Activated gamma-delta T cell treated with Interleukin-2 at 50 U/mL for 16 hours (primary cell): ENCODE measurements around the gene SEC14L1.

Experiments used
- DNase-seq: peaks from one replicate; pipeline ENCODE4 v3.0.0-alpha.2; 2020

SEC14L1 gene

GRCh38 chr17:77194179-77194578 lies 53.4 kb downstream of the SEC14L1 start:
- DNase-seq = no peak

DNA sequence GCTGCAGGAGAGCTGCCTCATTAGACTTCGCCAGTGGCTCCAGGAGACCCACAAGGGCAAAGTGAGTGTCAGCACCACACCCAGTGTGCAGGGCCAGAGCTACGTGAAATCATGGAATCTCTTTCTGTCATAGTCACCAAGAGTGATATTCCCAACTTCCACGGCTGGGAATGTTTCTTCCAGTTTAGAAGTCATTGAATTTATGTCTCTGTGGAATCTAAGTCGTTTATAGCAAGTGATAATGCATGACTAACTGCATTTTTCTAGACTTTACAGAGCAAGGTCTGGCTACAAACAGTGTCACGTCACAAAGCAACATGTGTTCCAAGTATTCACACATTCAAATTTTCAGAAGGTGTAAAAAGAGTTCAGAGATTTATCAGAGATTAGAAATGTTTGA lies 55.5 kb downstream of the SEC14L1 start:
- no peak for DNase-seq

DNA sequence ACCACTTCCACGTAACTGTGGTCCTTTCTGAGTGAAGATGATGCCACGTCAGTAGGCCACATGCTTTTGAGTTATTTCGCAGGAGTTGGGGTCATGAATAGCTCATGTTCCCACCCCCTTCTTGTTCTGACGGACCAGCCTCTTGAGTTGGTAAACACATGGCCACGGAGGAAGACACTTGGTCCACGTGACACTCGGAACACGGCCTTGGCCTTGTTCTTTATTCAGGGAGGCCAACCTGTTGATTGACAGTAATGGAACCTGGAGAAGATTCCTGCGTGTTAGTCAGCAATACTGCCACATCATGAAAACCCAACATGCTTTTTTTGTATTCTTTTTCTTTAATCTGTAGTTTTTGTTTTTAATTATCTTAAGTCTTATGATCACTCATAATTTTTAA lies 56.3 kb downstream of the SEC14L1 start:
- DNase-seq = no peak

DNA sequence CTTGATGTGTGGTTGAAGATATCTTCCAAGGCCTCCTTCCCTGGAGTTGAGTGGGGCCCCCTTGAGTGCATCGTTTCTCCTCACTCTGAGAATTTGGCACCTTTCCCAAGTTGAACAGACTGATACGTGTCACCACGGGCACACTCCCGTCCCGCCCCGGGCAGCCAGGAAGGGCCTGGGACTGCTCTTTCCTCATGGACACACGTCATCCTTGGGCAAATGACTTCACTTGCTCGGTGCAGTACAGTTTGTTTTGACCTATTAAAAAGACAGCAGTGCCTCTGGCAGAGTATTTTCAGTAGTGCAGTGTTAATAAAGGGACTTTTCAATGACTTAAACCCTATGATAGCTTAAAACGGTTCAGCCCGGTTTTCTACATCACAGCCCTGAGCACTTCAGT lies 59.9 kb downstream of the SEC14L1 start:
- DNase-seq = no peak

- DNase-seq = no peak
These were observed 62.7 kb downstream of the SEC14L1 start for GRCh38 chr17:77203436-77203835.

DNA sequence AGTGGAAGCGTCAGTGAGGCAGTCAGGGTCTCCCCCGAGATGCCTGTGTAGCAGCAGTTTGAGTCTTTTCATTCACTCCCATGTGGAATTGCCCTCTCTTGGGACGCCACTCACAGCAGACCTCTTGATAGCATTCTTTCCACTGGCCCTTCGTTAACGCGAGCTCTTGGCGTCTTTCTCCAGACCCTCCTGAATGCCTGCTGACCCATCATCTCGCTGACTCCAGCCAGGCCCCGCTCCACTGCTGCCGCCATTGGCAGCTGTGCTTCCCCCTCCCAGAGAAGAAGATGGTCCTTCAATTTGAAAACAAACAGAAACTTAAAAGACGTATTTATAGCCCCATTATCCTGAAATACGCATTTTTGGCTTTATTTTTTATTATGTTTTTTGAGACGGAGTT lies 63.1 kb downstream of the SEC14L1 start:
- DNase-seq = no peak

DNA sequence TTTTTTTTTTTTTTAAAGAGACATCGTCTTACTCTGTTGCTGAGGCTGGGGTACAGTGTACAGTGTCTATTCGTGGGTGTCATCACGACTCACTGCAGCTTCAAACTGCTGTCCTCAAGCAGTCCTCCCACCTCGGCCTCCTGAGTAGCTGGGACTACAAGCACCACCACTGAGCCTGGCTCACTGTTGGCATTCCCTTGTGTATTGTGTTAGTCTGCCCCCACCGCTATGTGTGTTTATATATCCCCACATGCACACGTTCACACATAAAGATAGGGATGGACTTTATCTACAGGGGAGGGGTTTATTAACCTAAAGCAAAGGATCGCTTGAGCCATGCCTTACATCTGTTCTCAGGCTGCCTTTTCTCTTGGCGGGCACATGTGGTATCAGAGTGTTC lies 63.8 kb downstream of the SEC14L1 start:
- DNase-seq = no peak

- DNase-seq = no peak
These were observed 64.8 kb downstream of the SEC14L1 start for GRCh38 chr17:77205396-77206125.

DNA sequence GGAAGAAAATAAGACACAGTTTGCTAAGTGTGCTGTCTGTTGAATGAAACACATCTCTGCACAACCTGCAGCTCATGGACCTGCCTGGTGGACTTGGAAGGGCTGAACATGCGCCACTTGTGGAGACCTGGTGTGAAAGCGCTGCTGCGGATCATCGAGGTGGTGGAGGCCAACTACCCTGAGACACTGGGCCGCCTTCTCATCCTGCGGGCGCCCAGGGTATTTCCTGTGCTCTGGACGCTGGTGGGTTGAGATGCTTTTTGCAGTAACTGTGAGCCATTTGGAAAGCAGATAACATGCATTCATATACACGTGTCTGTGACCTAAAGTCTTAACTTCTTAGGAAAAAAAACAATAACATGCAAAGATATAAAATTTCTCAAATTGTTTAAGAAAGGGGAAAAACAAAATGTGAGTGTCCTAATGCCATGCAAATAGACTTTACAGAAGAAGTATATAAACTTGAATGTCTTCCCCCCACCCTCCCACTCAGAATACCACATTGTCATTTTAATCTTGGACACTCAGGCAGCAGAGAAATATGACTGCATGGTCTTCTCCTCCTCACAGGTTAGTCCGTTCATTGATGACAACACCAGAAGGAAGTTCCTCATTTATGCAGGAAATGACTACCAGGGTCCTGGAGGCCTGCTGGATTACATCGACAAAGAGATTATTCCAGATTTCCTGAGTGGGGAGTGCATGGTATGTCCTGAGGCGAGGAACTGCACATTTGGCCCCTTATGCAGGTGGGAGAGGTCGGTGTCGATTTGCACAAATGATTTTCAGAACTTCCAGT lies 65.6 kb downstream of the SEC14L1 start:
- DNase-seq = no peak

- DNase-seq = no peak
These were observed 67.0 kb downstream of the SEC14L1 start for GRCh38 chr17:77207689-77208216.

- DNase-seq = no peak
These were observed 67.5 kb downstream of the SEC14L1 start for GRCh38 chr17:77208217-77208808.

DNA sequence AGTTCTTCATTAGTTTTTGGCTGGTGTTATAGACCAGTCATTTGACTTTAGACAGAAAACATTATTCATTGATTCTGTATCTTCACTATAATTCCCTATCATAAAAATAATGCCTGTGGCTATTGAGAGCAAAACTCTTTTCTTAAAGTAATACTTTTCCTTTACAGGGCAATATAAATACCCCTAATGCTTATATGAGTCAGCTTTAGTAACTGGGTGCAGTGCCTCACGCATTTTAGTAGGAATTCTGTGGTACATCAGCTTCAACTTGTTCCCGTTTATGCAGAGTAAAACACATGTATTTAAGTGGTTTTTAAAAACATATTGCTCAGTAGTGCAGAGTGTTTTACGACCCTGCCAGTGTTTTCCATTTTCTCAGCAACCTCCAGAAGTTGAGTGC lies 68.1 kb downstream of the SEC14L1 start:
- DNase-seq = no peak

DNA sequence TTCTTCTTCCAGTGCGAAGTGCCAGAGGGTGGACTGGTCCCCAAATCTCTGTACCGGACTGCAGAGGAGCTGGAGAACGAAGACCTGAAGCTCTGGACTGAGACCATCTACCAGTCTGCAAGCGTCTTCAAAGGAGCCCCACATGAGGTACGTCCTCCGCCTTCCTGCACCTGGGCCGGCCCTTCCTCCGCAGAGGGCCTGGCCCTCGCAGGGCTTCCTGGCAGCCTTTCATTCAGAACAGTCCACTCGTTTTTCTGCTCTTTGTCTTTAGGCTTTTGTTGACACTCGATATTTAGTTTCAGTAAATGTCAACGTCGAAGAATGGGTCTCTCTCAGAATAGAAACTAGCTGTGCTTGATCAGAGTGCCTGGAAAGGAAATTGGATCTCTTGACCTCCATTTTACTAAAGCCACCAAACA lies 68.6 kb downstream of the SEC14L1 start:
- no peak for DNase-seq

DNA sequence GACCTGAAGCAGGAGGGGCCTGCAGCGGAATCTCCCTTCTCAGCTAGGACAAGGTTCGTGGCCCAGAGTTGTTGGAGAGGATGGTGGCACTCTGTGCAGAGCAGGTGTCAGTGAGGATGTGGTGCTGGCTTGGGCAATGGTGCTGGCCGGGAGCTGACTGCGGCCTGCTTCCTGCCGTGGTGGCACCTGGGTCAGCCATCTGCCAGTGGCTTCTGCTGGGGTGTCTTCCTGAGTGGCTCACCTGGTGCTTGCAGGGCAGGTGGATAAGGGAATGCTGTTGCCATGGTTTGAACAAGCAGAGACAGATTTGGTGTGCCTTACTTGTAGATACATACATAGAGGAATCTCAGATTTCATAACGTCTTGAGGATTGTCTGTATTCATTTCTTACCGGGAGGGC lies 69.6 kb downstream of the SEC14L1 start:
- no peak for DNase-seq

GRCh38 chr17:77210946-77211541 lies 70.3 kb downstream of the SEC14L1 start:
- no peak for DNase-seq

- no peak for DNase-seq
These were observed 70.9 kb downstream of the SEC14L1 start for GRCh38 chr17:77211681-77212080.

DNA sequence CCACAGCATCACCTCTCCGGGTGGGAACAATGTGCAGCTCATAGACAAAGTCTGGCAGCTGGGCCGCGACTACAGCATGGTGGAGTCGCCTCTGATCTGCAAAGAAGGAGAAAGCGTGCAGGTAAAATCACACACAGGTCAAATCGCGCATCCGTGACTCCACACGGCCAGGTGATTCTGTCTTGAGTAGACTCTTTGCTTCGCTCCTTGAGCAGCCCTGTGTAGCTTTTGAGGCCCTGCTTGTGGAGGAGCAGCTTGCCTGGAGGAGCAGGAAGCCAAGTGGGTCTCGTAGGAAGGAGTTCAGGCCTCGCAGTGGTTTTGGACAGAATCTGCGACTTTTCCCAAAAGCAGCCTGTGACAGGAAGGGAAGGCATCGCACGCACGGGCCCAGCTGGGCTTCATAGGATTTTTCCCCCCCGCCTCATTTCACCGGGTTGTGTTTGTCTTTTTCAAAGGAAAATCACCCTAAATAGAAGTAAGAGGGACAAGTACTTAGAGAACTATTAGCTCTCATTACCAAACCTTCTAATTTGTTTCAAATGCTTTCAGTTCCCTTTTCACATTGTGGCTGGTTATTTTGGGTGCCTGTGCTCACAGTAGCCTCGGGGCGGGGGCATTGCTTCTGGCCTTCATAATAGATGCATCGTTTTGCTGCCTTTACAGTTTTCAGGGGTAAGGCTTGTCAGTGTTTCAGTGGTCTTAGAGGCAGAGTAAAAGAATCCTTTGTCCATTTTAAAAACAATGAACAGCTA lies 71.5 kb downstream of the SEC14L1 start:
- DNase-seq = no peak

DNA sequence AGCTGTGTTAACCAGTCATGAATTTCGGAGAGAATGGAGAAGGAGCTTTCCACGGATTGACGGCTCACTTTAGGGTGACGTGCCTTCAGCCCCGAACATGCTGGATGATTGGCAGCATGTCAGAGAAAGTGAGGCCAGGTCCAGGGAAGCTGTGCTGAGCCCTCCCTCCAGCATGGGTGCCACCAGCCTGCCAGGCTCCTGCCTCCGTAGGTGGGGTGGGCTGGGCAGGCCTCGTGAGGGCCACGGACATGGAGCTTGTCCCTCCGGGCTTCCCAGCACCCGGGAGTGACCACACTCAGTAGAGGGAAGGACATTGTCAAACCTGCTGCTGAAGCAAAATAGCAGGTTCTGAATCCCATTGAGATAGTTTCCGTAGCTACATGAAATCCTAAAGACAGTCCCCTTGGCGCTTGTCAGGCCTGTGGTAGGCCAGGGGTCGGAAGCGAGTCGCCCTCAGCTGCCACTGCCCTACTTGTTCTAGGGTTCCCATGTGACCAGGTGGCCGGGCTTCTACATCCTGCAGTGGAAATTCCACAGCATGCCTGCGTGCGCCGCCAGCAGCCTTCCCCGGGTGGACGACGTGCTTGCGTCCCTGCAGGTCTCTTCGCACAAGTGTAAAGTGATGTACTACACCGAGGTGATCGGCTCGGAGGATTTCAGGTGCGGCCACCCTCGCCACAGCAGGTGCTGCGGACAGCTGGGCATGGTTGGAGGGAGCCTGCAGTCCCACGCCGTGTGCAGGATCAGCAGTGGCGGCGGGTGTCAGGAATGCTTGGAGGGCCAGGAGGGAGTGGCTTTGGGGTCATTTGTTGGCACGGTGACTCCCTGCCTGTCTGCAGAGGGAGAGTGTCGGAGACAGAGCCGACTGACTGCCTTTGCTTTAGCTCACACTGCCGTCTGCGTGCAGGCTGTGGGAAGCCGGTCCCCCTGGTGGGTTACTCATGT lies 72.3 kb downstream of the SEC14L1 start:
- no peak for DNase-seq

GRCh38 chr17:77213778-77214132 lies 73.0 kb downstream of the SEC14L1 start:
- no peak for DNase-seq

- no peak for DNase-seq
These were observed 73.6 kb downstream of the SEC14L1 start for GRCh38 chr17:77214328-77214727.

DNA sequence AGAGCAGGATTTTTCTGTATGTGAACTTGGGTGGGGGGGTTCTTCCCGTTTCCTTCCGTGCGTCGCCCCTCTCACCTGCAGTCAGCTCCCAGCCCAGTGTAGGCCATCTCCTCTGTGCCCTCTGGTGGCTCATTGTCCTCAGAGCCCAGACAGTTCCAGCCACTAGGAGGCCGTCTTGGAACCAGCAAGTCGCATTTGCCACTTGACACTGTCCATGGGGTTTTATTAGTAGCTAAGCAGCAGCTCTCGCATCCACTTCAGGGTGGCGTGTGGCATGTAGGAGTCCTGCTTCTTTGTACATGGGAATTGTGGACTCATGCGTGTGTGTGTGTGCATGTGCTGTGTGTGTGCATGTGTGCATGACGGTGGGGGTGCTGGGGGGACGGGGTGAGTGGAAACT lies 74.0 kb downstream of the SEC14L1 start:
- DNase-seq = no peak

- DNase-seq = no peak
These were observed 74.5 kb downstream of the SEC14L1 start for GRCh38 chr17:77215281-77215680.
